T-helper 17 cell (primary cell): Measurements from ENCODE around the gene ARHGAP27. TPM values are rescaled to one million over a fixed set of nuclear protein-coding genes. Genes with fewer than 3 reads are reported as not detected.

Experiments used
- ATAC-seq: fragments of 150-1000 bp; cut with Tn5 transposase; 2 replicates; pipeline ENCODE4 v1.10.0; 2021; ENCODE audit warnings: mild to moderate bottlenecking, moderate library complexity
- DNase-seq, 3 donors: peaks; one replicate each; pipeline versions ENCODE4 v3.0.0 to v3.0.0-alpha.2; 2020 to 2021
- H3K9me3 ChIP-seq: one replicate; pipeline ENCODE4 v1.7.0; 2013; ENCODE audit warnings: low read length, mild to moderate bottlenecking; ENCODE audit not compliant: control insufficient read depth, poor library complexity, severe bottlenecking
- H3K27ac Mint-ChIP-seq: one replicate; pipeline ENCODE4 v1.8.0; 2022; ENCODE audit warnings: mild to moderate bottlenecking, moderate library complexity, mixed read lengths
- H3K27me3 Mint-ChIP-seq: one replicate; pipeline ENCODE4 v1.8.0; 2022; ENCODE audit warnings: mixed read lengths
- H3K36me3 Mint-ChIP-seq: one replicate; pipeline ENCODE4 v1.8.0; 2022; ENCODE audit warnings: low read depth, mixed read lengths
- H3K4me1 Mint-ChIP-seq: one replicate; pipeline ENCODE4 v1.8.0; 2022; ENCODE audit warnings: mild to moderate bottlenecking, mixed read lengths
- H3K4me3 Mint-ChIP-seq: one replicate; pipeline ENCODE4 v1.8.0; 2022; ENCODE audit warnings: mild to moderate bottlenecking, moderate library complexity, mixed read lengths
- total RNA-seq, 4 donors: library from RNA in 2 of 4; stranded (reverse) in 2 of 4; gene quantifications; one replicate each; pipeline ENCODE4 v1.2.3 and lab custom pipeline; 2022 to 2026

Gene ARHGAP27
- total RNA-seq, 2 donors from 2014 or later: 42.0 to 55.4 TPM

DNA sequence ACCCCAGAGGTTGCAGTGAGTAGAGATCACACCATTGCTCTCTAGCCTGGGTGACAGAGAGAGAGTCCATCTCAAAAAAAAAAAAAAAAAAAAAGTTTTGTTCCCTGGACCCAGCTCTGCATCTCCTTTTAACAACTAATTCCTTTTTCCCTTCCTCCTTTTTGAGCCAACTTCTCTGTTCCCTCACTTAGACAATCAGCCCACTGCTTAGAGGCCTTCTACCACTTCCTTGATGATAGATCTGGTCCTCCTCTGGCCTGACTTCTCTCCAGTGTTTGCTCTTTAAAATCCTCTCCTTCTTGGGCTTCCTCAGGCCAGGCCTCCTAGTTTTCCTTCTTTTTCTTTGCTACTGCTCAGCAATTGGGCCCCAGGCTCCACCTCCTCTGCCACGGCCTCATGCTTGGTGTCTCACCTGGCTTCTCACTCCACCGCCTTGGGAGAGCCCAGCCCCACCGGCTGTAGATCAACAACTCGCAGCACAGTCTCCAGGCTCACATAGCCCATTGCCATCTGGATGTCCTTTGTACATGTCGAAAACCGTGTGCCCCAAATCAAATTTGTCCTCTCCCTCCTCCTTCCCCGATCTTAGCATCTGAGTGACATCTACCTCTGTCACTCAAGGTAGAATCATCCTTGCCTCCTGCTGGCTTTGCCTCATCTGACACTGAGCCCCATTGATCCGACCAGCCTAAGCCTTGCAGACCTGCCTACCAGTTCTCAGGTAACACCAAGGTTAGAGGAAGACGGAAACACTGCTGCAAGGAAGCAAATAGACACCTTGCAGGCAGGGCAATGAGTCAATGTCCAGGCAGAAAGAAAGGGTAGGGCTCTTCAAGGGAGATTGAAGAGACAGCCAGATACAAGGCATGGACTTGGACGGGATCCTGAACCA is 17.4 kb downstream of the ARHGAP27 start:
- no peak for DNase-seq
- H3K36me3 Mint-ChIP-seq: peaks cover 6% of the 10 kb centered on the region
- H3K9me3 ChIP-seq: no peaks in the 10 kb centered on the region
- H3K27ac Mint-ChIP-seq: peak overlapping the region; percentile 71
- ATAC-seq: no peak
- H3K4me3 Mint-ChIP-seq: no peak overlapping the region
- H3K27me3 Mint-ChIP-seq: no peaks in the 10 kb centered on the region
- H3K4me1 Mint-ChIP-seq: peaks cover 25% of the 10 kb centered on the region

DNA sequence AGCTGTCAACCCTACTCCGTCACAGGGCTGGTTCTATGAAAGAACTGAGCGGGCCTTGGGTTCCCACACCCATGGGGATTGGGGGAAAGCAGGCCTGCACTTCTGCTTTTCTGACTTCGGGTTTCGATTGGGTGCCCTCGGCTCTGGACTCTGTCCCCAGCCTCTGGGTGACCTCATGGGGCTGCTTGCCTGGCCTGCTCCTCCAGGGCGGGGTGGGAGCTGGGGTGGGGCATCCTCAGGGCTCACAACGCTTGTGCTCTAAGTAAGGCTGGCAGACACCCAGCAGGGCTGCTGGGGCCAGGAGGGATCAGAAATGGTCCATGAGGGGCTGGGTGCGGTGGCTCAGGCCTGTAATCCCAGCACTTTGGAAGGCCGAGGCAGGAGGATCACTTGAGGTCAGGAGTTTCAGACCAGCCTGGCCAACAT is 19.2 kb downstream of the ARHGAP27 start:
- Mint-ChIP-seq H3K4me3 (no peak overlapping the region), H3K4me1 (peaks cover 39% of the 10 kb centered on the region), H3K27me3 (no peaks in the 10 kb centered on the region), H3K36me3 (peaks cover 6% of the 10 kb centered on the region), H3K27ac (no peak overlapping the region)
- DNase-seq (no peak), ATAC-seq (peak; percentile 30)
- no peaks in the 10 kb centered on the region for H3K9me3 ChIP-seq

GRCh38 chr17:45411348-45412105 is 21.1 kb downstream of the ARHGAP27 start:
- ATAC-seq: no peak
- H3K36me3 Mint-ChIP-seq: peaks cover 6% of the 10 kb centered on the region
- peak overlapping the region; percentile 95 for H3K27ac Mint-ChIP-seq
- DNase-seq: no peak
- no peaks in the 10 kb centered on the region for H3K27me3 Mint-ChIP-seq
- peak overlapping the region; percentile 95 for H3K4me3 Mint-ChIP-seq
- H3K9me3 ChIP-seq: no peaks in the 10 kb centered on the region
- H3K4me1 Mint-ChIP-seq: peaks cover 51% of the 10 kb centered on the region

GRCh38 chr17:45410144-45411091 is 22.3 kb downstream of the ARHGAP27 start:
- H3K27ac Mint-ChIP-seq: peak overlapping the region; percentile 95
- H3K9me3 ChIP-seq: no peaks in the 10 kb centered on the region
- H3K4me3 Mint-ChIP-seq: peak overlapping the region; percentile 95
- peaks cover 48% of the 10 kb centered on the region for H3K4me1 Mint-ChIP-seq
- H3K36me3 Mint-ChIP-seq: peaks cover 5% of the 10 kb centered on the region
- ATAC-seq (peak; percentile 79), DNase-seq (peak; percentile 27 to 43 (median 43))
- no peaks in the 10 kb centered on the region for H3K27me3 Mint-ChIP-seq

DNA sequence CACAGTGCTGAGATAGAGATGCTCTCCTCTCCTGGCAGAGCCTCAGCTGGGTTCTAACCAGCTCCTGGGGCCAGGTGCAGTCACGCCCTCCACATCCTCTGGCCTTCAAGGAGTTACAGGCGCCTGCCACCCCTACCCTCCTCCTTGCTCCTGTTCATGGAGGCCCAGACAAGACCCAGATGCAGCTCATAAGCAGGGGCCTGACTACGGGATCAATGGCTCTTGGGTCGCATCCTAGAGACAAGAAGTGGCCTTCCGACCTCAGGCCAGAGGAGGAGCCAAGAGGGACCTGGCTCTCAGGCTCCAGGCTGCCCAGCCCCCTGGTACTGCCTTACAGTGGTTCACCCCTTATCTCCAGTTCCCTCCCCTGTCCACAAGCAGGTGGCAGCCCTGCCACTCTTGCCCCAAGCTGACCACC is 23.0 kb downstream of the ARHGAP27 start:
- H3K9me3 ChIP-seq: no peaks in the 10 kb centered on the region
- Mint-ChIP-seq H3K36me3 (no peaks in the 10 kb centered on the region), H3K27ac (peak overlapping the region; percentile 95), H3K27me3 (no peaks in the 10 kb centered on the region), H3K4me3 (peak overlapping the region; percentile 95), H3K4me1 (peaks cover 44% of the 10 kb centered on the region)
- ATAC-seq: peak; percentile 41
- no peak for DNase-seq

DNA sequence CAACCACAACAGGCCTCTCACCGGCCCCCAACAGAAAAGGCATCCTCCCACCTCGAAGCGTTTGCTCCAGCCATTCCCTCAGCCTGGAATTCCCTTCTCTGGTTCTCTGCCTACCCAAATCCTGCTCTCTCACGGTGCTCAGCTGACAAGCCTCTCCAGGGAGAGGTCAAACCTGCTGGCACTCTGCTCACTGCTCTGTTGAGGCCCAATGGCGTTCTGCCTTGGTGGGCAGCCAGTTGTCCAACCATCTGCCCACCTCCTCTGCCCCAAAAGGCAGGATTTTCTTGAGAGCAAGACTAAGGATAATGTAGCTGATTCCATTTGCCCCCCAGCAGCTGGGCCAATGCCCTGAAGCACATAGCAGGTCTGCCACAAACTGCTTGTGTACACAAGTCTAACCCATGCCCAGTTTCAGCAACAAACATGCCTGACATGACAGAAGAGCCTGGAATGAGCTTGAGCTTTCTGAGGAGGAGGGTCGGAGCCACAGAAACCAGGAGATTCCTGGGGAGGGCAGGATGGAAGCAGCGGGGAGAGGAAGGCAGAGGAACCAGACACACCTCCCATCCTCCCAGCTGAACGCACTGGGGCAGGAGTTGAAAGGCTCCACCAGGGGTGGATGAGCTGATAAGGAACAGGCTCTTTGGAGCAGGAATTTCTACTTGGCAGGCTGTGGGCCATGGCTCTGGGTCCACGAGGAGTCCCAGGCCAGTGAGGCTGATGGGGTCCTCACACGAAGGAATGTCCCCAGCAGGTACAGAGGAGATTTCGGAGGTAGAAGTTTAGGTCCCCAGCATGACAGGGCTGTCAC is 23.9 kb downstream of the ARHGAP27 start:
- ATAC-seq (no peak), DNase-seq (no peak)
- H3K4me3 Mint-ChIP-seq: peak overlapping the region; percentile 95
- H3K27ac Mint-ChIP-seq: peak overlapping the region; percentile 95
- no peaks in the 10 kb centered on the region for H3K36me3 Mint-ChIP-seq
- H3K27me3 Mint-ChIP-seq: no peaks in the 10 kb centered on the region
- no peaks in the 10 kb centered on the region for H3K9me3 ChIP-seq
- H3K4me1 Mint-ChIP-seq: peaks cover 49% of the 10 kb centered on the region

GRCh38 chr17:45406107-45406506 is 26.6 kb downstream of the ARHGAP27 start:
- peaks cover 41% of the 10 kb centered on the region for H3K4me1 Mint-ChIP-seq
- H3K27ac Mint-ChIP-seq: peak overlapping the region; percentile 95
- no peaks in the 10 kb centered on the region for H3K9me3 ChIP-seq
- DNase-seq: no peak
- H3K4me3 Mint-ChIP-seq: no peak overlapping the region
- H3K27me3 Mint-ChIP-seq: no peaks in the 10 kb centered on the region
- H3K36me3 Mint-ChIP-seq: peaks cover 4% of the 10 kb centered on the region
- ATAC-seq: no peak

- Mint-ChIP-seq H3K27me3 (no peaks in the 10 kb centered on the region), H3K36me3 (peaks cover 4% of the 10 kb centered on the region), H3K4me3 (no peak overlapping the region), H3K27ac (no peak overlapping the region), H3K4me1 (peaks cover 38% of the 10 kb centered on the region)
- H3K9me3 ChIP-seq: no peaks in the 10 kb centered on the region
- no peak for DNase-seq
- ATAC-seq: no peak
Observed at GRCh38 chr17:45405250-45406086, 27.2 kb downstream of the ARHGAP27 start.

DNA sequence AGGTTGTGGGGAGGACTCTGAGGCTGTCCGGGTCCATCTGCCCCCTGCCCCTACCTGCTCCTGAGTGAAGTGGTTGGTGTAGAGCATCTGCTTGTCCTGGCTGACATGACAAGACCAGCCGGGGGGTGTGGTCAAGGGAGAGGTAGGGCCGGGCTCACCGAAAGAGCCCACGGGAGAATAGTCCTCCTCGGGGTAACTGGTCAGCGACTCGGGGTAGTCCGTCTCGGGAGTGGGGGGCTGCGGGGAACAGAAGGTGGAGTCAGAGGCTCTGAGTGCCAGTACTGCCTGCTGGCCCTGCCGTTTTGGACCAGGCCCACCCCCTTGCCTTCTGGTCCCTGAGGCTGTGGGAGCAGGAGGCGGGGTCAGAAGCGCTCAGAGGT is 27.8 kb downstream of the ARHGAP27 start:
- no peak for ATAC-seq
- Mint-ChIP-seq H3K36me3 (peaks cover 4% of the 10 kb centered on the region), H3K27me3 (no peaks in the 10 kb centered on the region), H3K4me1 (peaks cover 31% of the 10 kb centered on the region), H3K4me3 (no peak overlapping the region), H3K27ac (no peak overlapping the region)
- H3K9me3 ChIP-seq: no peaks in the 10 kb centered on the region
- DNase-seq: no peak

GRCh38 chr17:45403906-45404490 is 28.7 kb downstream of the ARHGAP27 start:
- Mint-ChIP-seq H3K36me3 (peaks cover 4% of the 10 kb centered on the region), H3K27ac (no peak overlapping the region), H3K4me3 (no peak overlapping the region), H3K4me1 (peaks cover 26% of the 10 kb centered on the region), H3K27me3 (no peaks in the 10 kb centered on the region)
- no peak for ATAC-seq
- DNase-seq: no peak
- H3K9me3 ChIP-seq: no peaks in the 10 kb centered on the region

GRCh38 chr17:45402916-45403315 is 29.8 kb downstream of the ARHGAP27 start:
- no peaks in the 10 kb centered on the region for H3K9me3 ChIP-seq
- Mint-ChIP-seq H3K27ac (no peak overlapping the region), H3K4me3 (no peak overlapping the region), H3K36me3 (peaks cover 4% of the 10 kb centered on the region), H3K4me1 (peaks cover 16% of the 10 kb centered on the region), H3K27me3 (no peaks in the 10 kb centered on the region)
- ATAC-seq (no peak), DNase-seq (no peak)
